Body of pancreas (tissue), 4 donors: ENCODE measurements around the gene LONRF2. TPM values are rescaled to one million over a fixed set of nuclear protein-coding genes. Genes with fewer than 3 reads are reported as not detected.
A peak's percentile ranks its signal among the peaks of the same experiment; 100 is the strongest.
"Not testable (repeated sequence)": the region's sequence is repeated elsewhere in the genome, so short reads cannot be mapped to it uniquely, and the experiment has no call there.

Source experiments
- ATAC-seq: fragments of 150-250 bp; one replicate; pipeline ENCODE4 v1.9.1; 2016
- DNase-seq, 4 donors: peaks; one replicate each; pipeline ENCODE4 v3.0.0-alpha.2; 2019
- H3K27ac ChIP-seq, 4 donors: fragments of 200-600 bp; sonication (generic); 1 replicate in 3 of 4; 2 replicates in 1 of 4; pipeline versions ENCODE4 v1.5.1 to v1.6.1; 2016 to 2019; ENCODE audit warnings: mild to moderate bottlenecking in 1 of 4, mixed read lengths in 1 of 4, moderate library complexity in 1 of 4
- H3K27me3 ChIP-seq, 2 donors: fragments of 200-600 bp; sonication (generic); one replicate each; pipeline ENCODE4 v1.6.0; 2016; ENCODE audit warnings: mild to moderate bottlenecking in 1 of 2
- H3K36me3 ChIP-seq, 2 donors: fragments of 200-600 bp; sonication (generic); replicated peaks in 1 of 2; 2 replicates each; pipeline ENCODE4 v1.5.1; 2016; ENCODE audit warnings: low read depth in 2 of 2; ENCODE audit not compliant: insufficient read depth in 1 of 2
- H3K4me1 ChIP-seq: fragments of 200-600 bp; sonication (generic); one replicate; pipeline ENCODE4 v1.6.0; 2016
- H3K4me3 ChIP-seq, 2 donors: fragments of 200-600 bp; sonication (generic); 1 replicate in 1 of 2; 2 replicates in 1 of 2; pipeline ENCODE4 v1.5.1; 2016 to 2019
- H3K9me3 ChIP-seq, 3 donors: fragments of 200-600 bp; sonication (generic); 1 replicate in 2 of 3; 2 replicates in 1 of 3; pipeline ENCODE4 v1.5.1; 2016
- CTCF ChIP-seq, 7 experiments: fragments of 450-650 bp in 4 of 7; fragments of 200-600 bp in 3 of 7; sonication (generic) in 3 of 7; IDR thresholded peaks; one replicate each; pipeline ENCODE4 v1.5.1; 2016 to 2019; ENCODE audit warnings: antibody characterized with exemption in 7 of 7
- POLR2A ChIP-seq, 3 donors: fragments of 450-650 bp; IDR thresholded peaks; one replicate each; pipeline ENCODE4 v1.6.1; 2016; ENCODE audit warnings: antibody characterized with exemption in 3 of 3, mild to moderate bottlenecking in 2 of 3
- WGBS, 2 donors: methylation state at CpG; one replicate each; pipeline ENCODE4 v1.1.5; 2017; 5-methylcytosine and 5-hydroxymethylcytosine counted together
- intact Hi-C: fragments of 100-400 bp; cut with DNase I; formaldehyde crosslinking; loops from one replicate; pipeline ENCODE4 v1.15.1; 2023
- total RNA-seq, 2 donors: library from RNA; depleted of rRNA; stranded (reverse); fragments of >200 nt; gene quantifications; one replicate each; pipeline ENCODE4 v1.1.0, GENCODE V29; 2016

LONRF2 gene
- total RNA-seq, 2 donors from 2014 or later = 12.5 to 14.2 TPM

- no peak overlapping the region for H3K4me3 ChIP-seq
- no peaks in the 10 kb centered on the region for H3K36me3 ChIP-seq
- ATAC-seq = no peak
- H3K9me3 ChIP-seq = no peaks in the 10 kb centered on the region
- intact Hi-C loops = no loop called here
- no peak overlapping the region for H3K27ac ChIP-seq
- no peaks in the 10 kb centered on the region for H3K27me3 ChIP-seq
- 86 to 89% methylated on average over 2 of the region's 2 CpGs for WGBS, 2 donors
- no peak for TF ChIP-seq POLR2A (IDR thresholded peaks at IDR 0.05)
- no peak for TF ChIP-seq CTCF (IDR thresholded peaks at IDR 0.05)
- no peak for DNase-seq
- no peaks in the 10 kb centered on the region for H3K4me1 ChIP-seq
Measured at GRCh38 chr2:100358554-100358953, 36.3 kb upstream of the LONRF2 start.

- H3K9me3 ChIP-seq = no peaks in the 10 kb centered on the region
- no peaks in the 10 kb centered on the region for H3K27me3 ChIP-seq
- no peak overlapping the region for H3K4me3 ChIP-seq
- H3K36me3 ChIP-seq = no peaks in the 10 kb centered on the region
- H3K4me1 ChIP-seq = no peaks in the 10 kb centered on the region
- intact Hi-C loops = no loop called here
- H3K27ac ChIP-seq = no peak overlapping the region
- ATAC-seq = no peak
- WGBS, 2 donors = 71 to 75% methylated on average over 7 of the region's 7 CpGs
- DNase-seq = no peak
- TF ChIP-seq POLR2A (IDR thresholded peaks at IDR 0.05) (no peak), CTCF (IDR thresholded peaks at IDR 0.05) (no peak)
Measured at GRCh38 chr2:100352521-100352920, 30.2 kb upstream of the LONRF2 start.

GRCh38 chr2:100350661-100351185 is 28.4 kb upstream of the LONRF2 start:
- Histone ChIP-seq H3K27me3 (no peaks in the 10 kb centered on the region), H3K4me1 (peaks cover 1% of the 10 kb centered on the region), H3K9me3 (no peaks in the 10 kb centered on the region), H3K27ac (no peak overlapping the region), H3K4me3 (no peak overlapping the region), H3K36me3 (no peaks in the 10 kb centered on the region)
- ATAC-seq = no peak
- WGBS, 2 donors = 81% methylated on average over 10 to 12 of the region's 13 CpGs
- TF ChIP-seq CTCF (IDR thresholded peaks at IDR 0.05) (no peak), POLR2A (IDR thresholded peaks at IDR 0.05) (no peak)
- DNase-seq = no peak
- intact Hi-C loops = no loop called here

- H3K9me3 ChIP-seq, H3K4me3 ChIP-seq, ATAC-seq, DNase-seq, H3K36me3 ChIP-seq, H3K27me3 ChIP-seq, H3K27ac ChIP-seq, H3K4me1 ChIP-seq, intact Hi-C loops: not testable (repeated sequence)
- 35 to 39% methylated on average over 1 of the region's 1 CpG for WGBS, 2 donors
Measured at GRCh38 chr2:100345144-100345543, 22.8 kb upstream of the LONRF2 start.

GRCh38 chr2:100344433-100344832 is 22.1 kb upstream of the LONRF2 start:
- intact Hi-C loops = no loop called here
- DNase-seq = peak in 2 of 4 donors; percentile 24 to 40
- H3K9me3 ChIP-seq = no peaks in the 10 kb centered on the region
- H3K36me3 ChIP-seq = no peaks in the 10 kb centered on the region
- H3K4me1 ChIP-seq = peaks cover 10% of the 10 kb centered on the region
- H3K4me3 ChIP-seq = no peak overlapping the region
- no peak overlapping the region for H3K27ac ChIP-seq
- 29 to 36% methylated on average over 4 of the region's 4 CpGs for WGBS, 2 donors
- ATAC-seq = peak; percentile 59
- TF ChIP-seq CTCF (IDR thresholded peaks at IDR 0.05) = no peak
- TF ChIP-seq POLR2A (IDR thresholded peaks at IDR 0.05) = no peak
- no peaks in the 10 kb centered on the region for H3K27me3 ChIP-seq

- H3K4me3 ChIP-seq, H3K4me1 ChIP-seq, ATAC-seq, H3K9me3 ChIP-seq, H3K27me3 ChIP-seq, H3K27ac ChIP-seq, H3K36me3 ChIP-seq, intact Hi-C loops, DNase-seq: not testable (repeated sequence)
- 94% methylated on average over 2 of the region's 2 CpGs for WGBS, 2 donors
Measured at GRCh38 chr2:100342466-100342865, 20.2 kb upstream of the LONRF2 start.
